Measurements from ENCODE around the gene PCSK1N.

Gene PCSK1N

DNA sequence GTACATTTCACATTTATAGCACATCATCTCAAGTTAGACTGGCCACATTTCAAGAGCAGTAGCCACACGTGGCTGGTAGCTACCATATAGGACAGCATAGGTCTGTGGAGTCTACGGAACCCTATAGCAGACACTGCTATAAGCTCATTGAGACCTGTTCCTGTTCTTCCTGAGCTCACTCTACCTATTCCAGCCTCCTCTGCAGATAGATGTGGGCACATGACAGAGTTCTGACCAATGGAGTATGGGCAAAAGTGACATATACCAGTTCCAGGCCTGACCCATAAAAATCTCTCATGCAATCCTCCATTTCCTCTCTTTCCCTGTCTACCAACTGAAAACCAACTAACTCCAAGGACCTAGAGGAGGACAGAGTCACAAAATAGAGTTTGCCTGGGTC, 37.1 kb downstream of the PCSK1N start:
- no peak overlapping the region for H2AFZ ChIP-seq (ENCODE audit: low read length)
- no peak overlapping the region for H3K9ac ChIP-seq (ENCODE audit: low read depth, low read length, poor library complexity, severe bottlenecking)
- H3K36me3 ChIP-seq (ENCODE audit: insufficient read depth, low read length): no peaks in the 10 kb centered on the region
- H3K9me3 ChIP-seq (ENCODE audit: insufficient read depth, low read depth, low read length): no peaks in the 10 kb centered on the region
- no peaks in the 10 kb centered on the region for H4K20me1 ChIP-seq (ENCODE audit: insufficient read depth, low read length, poor library complexity, severe bottlenecking)
- no peaks in the 10 kb centered on the region for H3K9me2 ChIP-seq (replicated peaks; ENCODE audit: low read depth, low read length)
- no peaks in the 10 kb centered on the region for H3K27me3 ChIP-seq (ENCODE audit: insufficient read depth, low read length, poor library complexity, severe bottlenecking)
- peaks cover 14% of the 10 kb centered on the region for H3K4me1 ChIP-seq (ENCODE audit: insufficient read depth, low read length, poor library complexity, severe bottlenecking)
- H3K4me3 ChIP-seq (ENCODE audit: low read length, poor library complexity, severe bottlenecking): no peak overlapping the region
- no peak overlapping the region for H3K4me2 ChIP-seq (ENCODE audit: low read depth, low read length, poor library complexity, severe bottlenecking)
- H3K79me2 ChIP-seq (ENCODE audit: insufficient read depth, low read length): peaks cover 10% of the 10 kb centered on the region; the same call in 1 of the 2 replicates
- no peaks in the 10 kb centered on the region for H3F3A ChIP-seq (ENCODE audit: low read depth)
- no peak for TF ChIP-seq EZH2phosphoT487 (IDR thresholded peaks at IDR 0.05; ENCODE audit: borderline replicate concordance)
- TF ChIP-seq, protein P1, sequence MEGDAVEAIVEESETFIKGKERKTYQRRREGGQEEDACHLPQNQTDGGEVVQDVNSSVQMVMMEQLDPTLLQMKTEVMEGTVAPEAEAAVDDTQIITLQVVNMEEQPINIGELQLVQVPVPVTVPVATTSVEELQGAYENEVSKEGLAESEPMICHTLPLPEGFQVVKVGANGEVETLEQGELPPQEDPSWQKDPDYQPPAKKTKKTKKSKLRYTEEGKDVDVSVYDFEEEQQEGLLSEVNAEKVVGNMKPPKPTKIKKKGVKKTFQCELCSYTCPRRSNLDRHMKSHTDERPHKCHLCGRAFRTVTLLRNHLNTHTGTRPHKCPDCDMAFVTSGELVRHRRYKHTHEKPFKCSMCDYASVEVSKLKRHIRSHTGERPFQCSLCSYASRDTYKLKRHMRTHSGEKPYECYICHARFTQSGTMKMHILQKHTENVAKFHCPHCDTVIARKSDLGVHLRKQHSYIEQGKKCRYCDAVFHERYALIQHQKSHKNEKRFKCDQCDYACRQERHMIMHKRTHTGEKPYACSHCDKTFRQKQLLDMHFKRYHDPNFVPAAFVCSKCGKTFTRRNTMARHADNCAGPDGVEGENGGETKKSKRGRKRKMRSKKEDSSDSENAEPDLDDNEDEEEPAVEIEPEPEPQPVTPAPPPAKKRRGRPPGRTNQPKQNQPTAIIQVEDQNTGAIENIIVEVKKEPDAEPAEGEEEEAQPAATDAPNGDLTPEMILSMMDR (conservative IDR thresholded peaks at IDR 0.05; ENCODE audit: low read length): no peak

GRCh38 chrX:48794911-48795515, 40.4 kb downstream of the PCSK1N start:
- H3K4me2 ChIP-seq (ENCODE audit: low read depth, low read length, poor library complexity, severe bottlenecking): no peak overlapping the region

GRCh38 chrX:48794340-48794910, 41.0 kb downstream of the PCSK1N start:
- no peaks in the 10 kb centered on the region for H3K9me2 ChIP-seq (replicated peaks; ENCODE audit: low read depth, low read length)
- no peaks in the 10 kb centered on the region for H3K27me3 ChIP-seq (ENCODE audit: insufficient read depth, low read length, poor library complexity, severe bottlenecking)
- H3K9ac ChIP-seq (ENCODE audit: low read depth, low read length, poor library complexity, severe bottlenecking): no peak overlapping the region
- no peak overlapping the region for H2AFZ ChIP-seq (ENCODE audit: low read length)
- H3K79me2 ChIP-seq (ENCODE audit: insufficient read depth, low read length): no peaks in the 10 kb centered on the region
- H3K4me3 ChIP-seq (ENCODE audit: low read length, poor library complexity, severe bottlenecking): no peak overlapping the region
- no peak overlapping the region for H3K4me2 ChIP-seq (ENCODE audit: low read depth, low read length, poor library complexity, severe bottlenecking)
- no peaks in the 10 kb centered on the region for H3K4me1 ChIP-seq (ENCODE audit: insufficient read depth, low read length, poor library complexity, severe bottlenecking)
- H3K36me3 ChIP-seq (ENCODE audit: insufficient read depth, low read length): no peaks in the 10 kb centered on the region
- H3F3A ChIP-seq (ENCODE audit: low read depth): no peaks in the 10 kb centered on the region
- H4K20me1 ChIP-seq (ENCODE audit: insufficient read depth, low read length, poor library complexity, severe bottlenecking): no peaks in the 10 kb centered on the region
- no peaks in the 10 kb centered on the region for H3K9me3 ChIP-seq (ENCODE audit: insufficient read depth, low read depth, low read length)
- TF ChIP-seq EZH2phosphoT487 (IDR thresholded peaks at IDR 0.05; ENCODE audit: borderline replicate concordance): no peak
- TF ChIP-seq, protein P1 (conservative IDR thresholded peaks at IDR 0.05; ENCODE audit: low read length): no peak

More at GRCh38 chrX:48794911-48795515, 40.4 kb downstream of the PCSK1N start:
- H2AFZ ChIP-seq (ENCODE audit: low read length): no peak overlapping the region
- no peaks in the 10 kb centered on the region for H3K79me2 ChIP-seq (ENCODE audit: insufficient read depth, low read length)
- H3K9me3 ChIP-seq (ENCODE audit: insufficient read depth, low read depth, low read length): no peaks in the 10 kb centered on the region
- no peaks in the 10 kb centered on the region for H3K36me3 ChIP-seq (ENCODE audit: insufficient read depth, low read length)
- no peaks in the 10 kb centered on the region for H3K4me1 ChIP-seq (ENCODE audit: insufficient read depth, low read length, poor library complexity, severe bottlenecking)
- H3K9me2 ChIP-seq (replicated peaks; ENCODE audit: low read depth, low read length): no peaks in the 10 kb centered on the region
- no peaks in the 10 kb centered on the region for H3F3A ChIP-seq (ENCODE audit: low read depth)
- no peak for TF ChIP-seq EZH2phosphoT487 (IDR thresholded peaks at IDR 0.05; ENCODE audit: borderline replicate concordance)
- TF ChIP-seq, protein P1 (conservative IDR thresholded peaks at IDR 0.05; ENCODE audit: low read length): no peak
- no peaks in the 10 kb centered on the region for H3K27me3 ChIP-seq (ENCODE audit: insufficient read depth, low read length, poor library complexity, severe bottlenecking)
- H3K9ac ChIP-seq (ENCODE audit: low read depth, low read length, poor library complexity, severe bottlenecking): no peak overlapping the region
- no peaks in the 10 kb centered on the region for H4K20me1 ChIP-seq (ENCODE audit: insufficient read depth, low read length, poor library complexity, severe bottlenecking)
- H3K4me3 ChIP-seq (ENCODE audit: low read length, poor library complexity, severe bottlenecking): no peak overlapping the region

All from Loucy (cell line).